NCI-H226 (cell line): ENCODE data around the gene EIF5A.
"Not testable (repeated sequence)": the region's sequence is repeated elsewhere in the genome, so short reads cannot be mapped to it uniquely, and the experiment has no call there.

ENCODE experiments used
- DNase-seq: peaks from one replicate; pipeline ENCODE4 v3.0.0-alpha.2; 2015

The EIF5A gene

DNA sequence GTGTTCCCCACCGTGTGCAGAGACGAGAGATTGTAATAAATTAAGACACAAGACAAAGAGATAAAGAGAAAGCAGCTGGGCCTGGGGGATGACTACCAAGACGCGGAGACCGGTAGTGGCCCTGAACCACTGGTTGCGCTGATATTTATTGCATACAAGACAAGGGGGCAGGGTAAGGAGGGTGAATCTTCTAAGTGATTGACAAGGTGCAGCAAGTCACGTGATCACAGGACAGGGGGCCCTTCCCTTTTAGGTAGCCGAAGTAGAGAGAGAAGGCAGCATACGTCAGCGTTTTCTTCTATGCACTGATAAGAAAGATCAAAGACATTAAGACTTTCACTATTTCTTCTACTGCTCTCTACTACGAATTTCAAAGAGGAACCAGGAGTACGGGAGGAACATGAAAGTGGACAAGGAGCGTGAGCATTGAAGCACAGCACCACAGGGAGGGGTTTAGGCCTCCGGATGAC lies 25.2 kb downstream of the EIF5A start:
- DNase-seq, result not testable (repeated sequence)

- DNase-seq, result no peak
These were observed 27.6 kb downstream of the EIF5A start for GRCh38 chr17:7334938-7335538.

DNA sequence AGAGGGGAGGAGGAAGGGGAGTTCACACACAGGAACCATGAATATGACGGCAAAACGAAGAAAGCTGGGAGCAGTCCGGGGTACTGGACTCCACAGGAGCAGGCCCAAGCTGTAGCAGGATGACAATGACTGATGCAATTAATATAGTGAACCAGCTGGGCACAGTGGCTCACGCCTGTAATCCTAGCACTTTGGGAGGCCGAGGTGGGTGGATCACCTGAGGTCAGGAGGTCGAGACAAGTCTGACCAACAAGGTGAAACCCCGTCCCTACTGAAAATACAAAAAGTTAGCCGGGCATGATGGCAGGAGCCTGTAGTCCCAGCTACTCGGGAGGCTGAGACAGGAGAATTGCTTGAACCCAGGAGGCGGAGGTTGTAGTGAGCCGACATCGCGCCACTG lies 28.3 kb downstream of the EIF5A start:
- DNase-seq, result not testable (repeated sequence)

GRCh38 chr17:7336240-7337175 lies 29.1 kb downstream of the EIF5A start, which contains the start of gene ACAP1:
TSS of gene ACAP1 (plus strand) at chr17:7336529. CDS start at chr17:7336735, 206 bp downstream.
- no peak for DNase-seq

GRCh38 chr17:7337600-7337999 lies 30.2 kb downstream of the EIF5A start:
- DNase-seq, result not testable (repeated sequence)

GRCh38 chr17:7340179-7340578 lies 32.8 kb downstream of the EIF5A start:
- DNase-seq, result no peak

DNA sequence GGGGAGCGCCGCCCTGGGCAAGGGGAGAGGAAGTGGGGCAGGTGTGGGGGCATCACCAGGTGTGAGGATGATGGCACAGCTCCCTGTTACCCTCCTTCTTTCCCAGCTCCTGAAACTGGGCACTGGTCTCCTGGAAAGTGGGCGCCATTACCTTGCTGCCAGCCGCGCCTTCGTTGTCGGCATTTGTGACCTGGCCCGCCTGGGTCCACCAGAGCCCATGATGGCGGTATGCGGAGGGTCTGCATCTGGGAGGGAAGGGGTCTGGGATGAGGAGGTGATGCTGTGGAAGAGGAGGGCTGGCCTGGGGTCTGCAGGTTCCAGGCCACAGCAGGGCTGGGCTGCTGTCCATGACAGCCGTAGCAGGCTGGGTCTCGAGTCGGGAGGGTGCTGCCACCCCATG lies 34.4 kb downstream of the EIF5A start:
- no peak for DNase-seq

GRCh38 chr17:7343250-7343649 lies 35.8 kb downstream of the EIF5A start:
- DNase-seq, result no peak

GRCh38 chr17:7346761-7347614 lies 39.6 kb downstream of the EIF5A start:
- DNase-seq, result no peak

DNA sequence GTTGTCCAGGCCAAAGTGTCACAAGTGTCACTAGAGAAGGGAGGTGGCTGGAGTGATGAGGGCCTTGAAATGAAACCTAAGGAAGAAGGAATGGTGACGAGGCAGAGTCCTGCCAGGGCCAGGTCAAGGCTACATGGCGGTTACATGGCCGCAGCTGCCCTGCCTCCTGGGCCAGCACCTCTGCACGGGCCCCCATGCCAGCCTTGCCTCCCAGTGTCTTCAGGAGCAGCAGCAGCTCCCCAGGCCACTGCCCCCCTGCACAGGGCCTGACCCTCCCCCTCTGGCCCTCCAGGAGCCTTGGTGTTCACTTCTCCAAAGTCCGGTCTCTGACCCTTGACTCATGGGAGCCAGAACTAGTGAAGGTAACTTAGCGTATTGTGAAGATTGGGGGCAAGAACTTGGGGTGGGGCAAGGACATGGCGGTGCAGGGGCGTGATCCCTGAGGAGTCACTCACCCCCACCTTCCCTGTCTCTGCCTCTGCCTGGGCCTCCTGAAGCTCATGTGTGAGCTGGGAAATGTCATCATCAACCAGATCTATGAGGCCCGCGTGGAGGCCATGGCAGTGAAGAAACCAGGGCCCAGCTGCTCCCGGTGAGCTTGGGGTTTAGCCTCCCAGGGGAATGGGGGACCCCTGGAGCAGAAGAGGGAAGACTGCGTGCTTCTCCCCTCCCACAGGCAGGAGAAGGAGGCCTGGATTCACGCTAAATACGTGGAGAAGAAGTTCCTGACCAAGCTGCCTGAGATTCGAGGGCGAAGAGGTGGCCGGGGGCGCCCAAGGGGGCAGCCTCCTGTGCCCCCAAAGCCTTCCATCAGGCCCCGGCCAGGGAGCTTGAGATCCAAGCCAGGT lies 40.4 kb downstream of the EIF5A start:
- DNase-seq, result no peak

- DNase-seq, result no peak
These were observed 41.2 kb downstream of the EIF5A start for GRCh38 chr17:7348478-7349242.

GRCh38 chr17:7351665-7352502 lies 44.5 kb downstream of the EIF5A start, which contains the start of gene KCTD11:
TSS of gene KCTD11 (plus strand) at chr17:7352162.
- DNase-seq, result peak; percentile 92

DNA sequence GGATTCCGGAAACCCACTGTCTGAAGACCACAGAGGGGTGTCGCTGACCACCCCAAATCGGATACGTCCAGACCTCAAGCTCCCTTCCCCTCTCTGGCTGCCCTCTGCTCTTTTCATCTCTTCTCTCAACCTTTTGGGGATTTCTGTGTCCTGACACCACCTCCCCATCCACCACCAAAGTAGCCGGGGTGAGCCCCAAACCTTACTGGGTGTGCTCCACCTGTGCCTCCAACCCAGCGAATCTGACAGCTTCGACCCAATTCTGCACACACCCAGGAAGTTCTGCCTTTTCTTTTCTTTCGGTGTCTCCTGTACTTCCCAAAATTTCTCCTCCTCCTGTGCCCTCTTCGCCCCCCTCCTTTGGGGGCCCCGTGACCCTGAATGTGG lies 45.1 kb downstream of the EIF5A start:
- no peak for DNase-seq

GRCh38 chr17:7352910-7353635 lies 45.6 kb downstream of the EIF5A start:
- no peak for DNase-seq

DNA sequence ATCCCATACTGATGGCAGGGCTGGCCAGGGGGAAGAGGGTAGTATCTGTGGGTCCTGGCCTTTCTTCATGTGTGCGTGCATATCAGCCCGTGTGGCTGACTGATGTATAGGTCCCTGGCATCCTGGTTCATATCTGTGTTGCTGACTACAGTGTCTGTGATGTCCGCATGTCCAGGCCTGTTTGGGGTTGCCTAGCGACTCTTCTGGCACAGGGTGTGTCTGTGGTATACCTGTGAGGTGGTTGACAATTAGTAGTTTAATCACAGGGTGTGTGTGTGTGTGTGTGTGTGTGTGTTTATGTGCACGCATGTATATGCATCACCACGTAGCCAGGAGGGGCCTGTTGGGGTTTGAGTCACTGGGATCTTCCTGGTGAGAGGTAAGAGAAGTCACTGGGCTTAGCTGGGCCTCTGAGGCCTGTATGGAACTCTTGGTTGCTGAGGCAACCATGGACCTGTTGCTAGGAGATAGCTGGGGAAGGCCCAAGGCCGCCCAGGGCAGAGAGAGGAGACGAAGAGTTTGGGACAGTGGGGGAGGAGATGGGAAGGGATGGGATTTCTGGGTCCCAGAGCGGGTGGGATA lies 46.9 kb downstream of the EIF5A start:
- peak; percentile 37 for DNase-seq

DNA sequence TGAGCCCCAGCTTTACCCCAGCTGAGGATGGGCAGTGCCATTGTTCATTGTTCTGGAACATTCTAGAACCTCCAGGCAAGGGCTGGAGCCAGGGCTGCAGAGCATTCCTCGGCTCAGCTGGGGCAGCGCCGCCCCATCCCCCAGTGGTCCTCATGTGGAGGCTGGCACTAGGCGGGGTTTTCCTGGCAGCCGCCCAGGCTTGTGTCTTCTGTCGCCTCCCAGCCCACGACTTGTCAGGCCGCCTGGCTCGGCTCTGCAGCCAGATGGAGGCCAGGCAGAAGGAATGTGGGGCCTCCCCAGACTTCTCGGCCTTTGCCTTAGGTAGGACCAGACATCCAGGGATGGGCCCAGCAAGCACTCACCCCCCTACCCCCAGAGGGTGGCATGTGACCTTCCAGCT lies 47.6 kb downstream of the EIF5A start, which contains the start of gene TMEM95:
TMEM95 (plus strand) TSS at position 104 of the 400 bp plus-strand sequence; CDS start at position 153, 49 bp downstream.
- peak; percentile 22 for DNase-seq

DNA sequence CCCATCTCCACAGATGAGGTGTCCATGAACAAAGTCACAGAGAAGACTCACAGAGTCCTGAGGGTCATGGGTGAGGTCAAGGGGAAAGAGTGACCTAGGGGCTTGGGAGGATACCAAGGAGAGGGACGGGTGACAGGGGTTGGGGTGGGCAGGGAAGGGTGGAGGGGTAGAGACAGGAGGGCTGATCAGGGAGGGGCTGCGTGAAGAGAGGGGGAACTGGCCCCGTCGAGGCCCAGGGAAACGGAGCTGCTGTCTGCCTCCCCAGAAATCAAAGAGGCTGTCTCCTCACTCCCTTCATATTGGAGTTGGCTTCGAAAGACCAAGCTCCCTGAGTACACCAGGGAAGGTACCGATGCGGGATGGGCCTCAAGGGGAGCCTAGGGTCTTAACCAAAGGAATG lies 48.1 kb downstream of the EIF5A start:
- DNase-seq, result no peak

GRCh38 chr17:7356072-7356549 lies 48.7 kb downstream of the EIF5A start:
- peak; percentile 69 for DNase-seq

GRCh38 chr17:7356756-7357155 lies 49.3 kb downstream of the EIF5A start:
- no peak for DNase-seq
